Femur (tissue), 1 donor: ENCODE results near the gene MGAT1.
"Not testable (repeated sequence)": the region's sequence is repeated elsewhere in the genome, so short reads cannot be mapped to it uniquely, and the experiment has no call there.

Experiments used
- DNase-seq: peaks from one replicate; pipeline ENCODE4 v3.0.0-alpha.2; 2017

Gene MGAT1

DNA sequence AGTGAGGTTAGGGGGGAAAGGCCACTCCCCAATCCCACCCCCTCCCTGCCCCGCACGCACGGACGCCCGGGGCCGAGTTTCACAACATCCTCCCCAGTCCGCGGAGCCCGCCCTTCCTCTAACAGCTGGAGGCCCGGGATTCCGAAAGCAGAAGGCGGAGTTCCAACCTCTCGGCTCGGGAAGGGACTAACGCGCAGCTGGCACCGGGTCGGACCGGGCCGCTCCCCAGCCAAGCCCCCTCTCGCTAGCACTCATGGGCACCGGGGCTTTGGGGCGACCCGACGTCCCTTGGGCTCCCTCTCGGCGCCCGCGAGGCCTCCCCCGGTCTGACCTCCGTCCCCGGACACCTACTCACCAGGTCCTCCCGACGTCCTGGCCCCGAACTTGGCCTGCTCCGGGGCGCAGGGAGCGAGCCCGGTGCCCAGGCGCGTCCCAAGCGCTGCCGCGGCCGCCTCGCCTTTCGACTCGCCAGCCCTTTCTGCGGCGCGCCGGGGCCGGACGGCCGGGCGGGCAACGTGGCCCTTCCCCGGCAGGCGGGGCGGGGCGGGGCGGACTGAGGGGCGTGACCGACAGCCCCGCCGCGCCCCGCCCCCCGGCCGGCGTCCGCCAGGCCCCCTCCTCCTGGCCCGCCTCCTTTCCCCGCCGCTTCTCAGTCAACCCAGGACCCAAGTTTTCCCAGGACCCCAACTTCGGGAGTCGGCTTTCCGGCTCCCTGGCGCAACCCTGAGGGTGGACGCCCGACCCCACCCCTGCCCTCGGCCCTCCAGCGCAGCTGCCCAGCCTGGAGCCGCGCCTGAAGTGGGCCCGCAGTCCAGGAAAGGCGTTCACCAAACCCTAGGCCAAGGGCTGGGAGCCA lies at the start of gene MGAT1:
Gene MGAT1 (minus strand): TSS at position 482 of the 856 bp plus-strand sequence. CDS start 9,835 bp downstream, outside the sequence.
- peak; percentile 92 for DNase-seq

DNA sequence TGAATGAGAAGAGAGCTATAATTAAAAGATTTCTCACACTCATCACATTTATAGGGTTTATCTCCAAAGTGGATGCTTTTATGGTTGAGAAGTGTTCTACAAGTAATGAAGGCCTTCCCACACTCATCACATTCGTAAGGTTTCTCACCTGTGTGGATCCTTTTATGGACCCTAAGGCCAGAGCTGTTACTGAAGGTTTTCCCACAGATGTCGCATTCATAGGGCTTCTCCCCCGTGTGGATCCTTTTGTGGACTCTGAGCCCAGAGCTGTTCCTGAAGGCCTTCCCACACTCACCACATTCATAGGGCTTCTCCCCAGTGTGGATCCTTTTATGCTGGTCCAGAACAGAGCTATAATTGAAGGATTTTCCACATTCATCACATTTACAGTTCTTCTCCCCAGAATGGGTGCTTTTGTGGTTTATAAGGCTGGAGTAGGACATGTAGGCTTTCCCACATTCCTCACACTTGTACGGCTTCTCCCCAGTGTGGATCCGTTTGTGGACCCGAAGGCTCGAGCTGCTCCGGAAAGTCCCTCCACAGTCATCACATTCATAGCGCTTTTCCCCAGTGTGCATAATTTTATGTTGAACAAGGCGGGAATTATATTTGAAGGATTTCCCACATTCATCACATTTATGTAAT lies 48.0 kb upstream of the MGAT1 start:
- DNase-seq: no peak

DNA sequence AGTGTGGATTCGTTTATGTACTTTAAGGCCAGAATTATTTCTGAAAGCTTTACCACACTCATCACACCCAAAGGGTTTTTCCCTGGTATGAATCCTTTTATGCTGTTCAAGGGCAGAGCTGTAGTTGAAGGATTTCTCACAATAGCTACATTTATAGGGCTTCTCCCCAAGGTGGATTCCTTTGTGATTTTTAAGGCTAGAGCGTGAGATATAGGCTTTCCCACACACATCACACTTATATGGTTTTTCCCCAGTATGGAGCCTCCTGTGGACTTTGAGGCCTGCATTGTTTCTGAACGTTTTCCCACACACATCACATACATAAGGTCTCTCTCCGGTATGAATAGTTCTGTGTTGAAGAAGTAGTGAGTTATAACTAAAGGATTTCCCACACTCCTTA lies 47.2 kb upstream of the MGAT1 start:
- DNase-seq: no peak

DNA sequence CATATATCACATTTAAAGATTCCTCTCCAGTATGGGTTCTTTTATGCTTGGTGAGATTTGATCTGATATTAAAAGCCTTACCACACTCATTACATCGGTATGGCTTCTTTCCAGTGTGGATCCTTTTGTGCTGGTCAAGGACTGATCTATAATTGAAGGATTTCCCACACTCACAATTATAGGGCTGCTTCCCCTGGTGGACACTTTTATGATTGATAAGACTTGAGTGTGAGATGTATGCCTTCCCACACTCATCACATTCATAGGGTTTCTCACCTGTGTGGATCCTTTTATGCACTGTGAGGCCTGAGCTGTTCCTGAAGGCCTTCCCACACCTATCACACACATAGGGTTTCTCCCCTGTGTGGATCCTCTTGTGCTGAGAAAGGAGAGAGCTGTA lies 46.3 kb upstream of the MGAT1 start:
- DNase-seq: no peak

DNA sequence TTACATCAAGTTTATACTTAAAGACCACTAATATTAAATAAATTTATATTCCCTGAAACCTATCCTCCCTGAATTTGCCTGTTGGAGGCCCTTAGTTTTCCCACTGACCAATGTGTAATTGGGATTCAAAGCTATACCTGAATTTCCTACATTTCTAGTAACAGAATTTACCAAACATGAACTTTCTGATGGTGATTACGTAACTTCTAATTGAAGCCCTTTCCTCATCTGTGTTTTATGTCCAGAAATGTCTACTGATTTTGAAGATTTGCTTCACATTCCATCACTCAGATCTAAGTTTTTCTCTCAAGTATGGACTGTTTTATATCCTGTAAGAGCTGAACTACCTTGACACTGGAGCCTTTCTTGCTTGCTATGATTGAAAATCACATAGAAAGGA lies 45.7 kb upstream of the MGAT1 start:
- DNase-seq: no peak

DNA sequence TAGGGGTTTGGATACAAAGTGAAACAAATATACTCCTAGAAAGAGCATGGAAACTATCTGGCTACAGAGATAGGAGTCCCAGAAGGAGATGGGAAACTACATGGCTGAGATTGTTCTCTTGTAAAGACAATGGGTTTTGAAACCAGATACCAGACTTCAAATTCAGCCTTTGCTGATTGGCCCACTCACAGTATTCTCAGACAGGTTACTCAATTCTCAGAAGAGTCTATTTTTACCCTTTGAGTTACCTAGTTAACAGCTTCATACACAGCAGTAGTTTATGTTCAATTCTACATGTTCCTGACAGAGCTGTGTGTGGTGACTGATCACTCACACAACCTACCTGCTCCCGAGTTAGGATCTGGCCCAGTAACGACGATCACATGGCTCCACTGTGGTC lies 44.4 kb upstream of the MGAT1 start:
- no peak for DNase-seq

DNA sequence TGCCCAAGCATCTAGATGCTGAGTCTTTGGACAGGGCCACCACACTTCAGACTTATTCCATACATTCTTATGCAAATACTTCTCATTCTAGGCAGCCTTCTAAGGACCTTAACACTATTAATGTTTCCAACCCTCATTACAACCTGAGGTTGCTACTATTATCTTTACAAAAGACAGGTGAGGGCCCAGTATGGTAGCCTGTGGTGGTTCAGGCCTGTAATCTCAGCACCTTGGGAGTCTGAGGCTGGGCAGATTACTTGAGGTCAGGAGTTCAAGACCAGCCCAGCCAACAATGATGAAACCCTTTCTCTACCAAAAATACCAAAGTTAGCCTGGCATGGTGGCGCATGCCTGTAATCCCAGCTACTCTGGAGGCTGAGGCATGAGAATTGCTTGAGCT lies 42.3 kb upstream of the MGAT1 start:
- DNase-seq: no peak

DNA sequence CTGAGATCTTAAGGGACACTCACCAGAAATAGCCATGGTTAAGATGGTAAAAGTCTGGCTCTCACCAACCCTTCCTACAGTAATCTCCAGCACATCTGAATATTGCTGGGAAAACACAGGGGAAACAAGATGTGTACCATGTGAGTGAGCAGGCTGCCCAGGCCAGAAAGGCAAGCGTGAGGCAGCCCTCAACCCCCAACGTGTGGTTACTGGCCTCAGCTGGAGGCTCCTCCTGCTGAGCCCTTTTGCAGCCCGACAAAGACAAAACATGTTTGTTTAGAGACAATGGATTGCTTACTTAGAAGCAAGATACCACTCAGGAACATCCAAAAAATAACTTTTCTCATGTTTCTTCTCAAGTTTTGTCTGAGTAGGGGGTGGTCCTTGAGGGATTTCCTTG lies 41.8 kb upstream of the MGAT1 start:
- DNase-seq: no peak

DNA sequence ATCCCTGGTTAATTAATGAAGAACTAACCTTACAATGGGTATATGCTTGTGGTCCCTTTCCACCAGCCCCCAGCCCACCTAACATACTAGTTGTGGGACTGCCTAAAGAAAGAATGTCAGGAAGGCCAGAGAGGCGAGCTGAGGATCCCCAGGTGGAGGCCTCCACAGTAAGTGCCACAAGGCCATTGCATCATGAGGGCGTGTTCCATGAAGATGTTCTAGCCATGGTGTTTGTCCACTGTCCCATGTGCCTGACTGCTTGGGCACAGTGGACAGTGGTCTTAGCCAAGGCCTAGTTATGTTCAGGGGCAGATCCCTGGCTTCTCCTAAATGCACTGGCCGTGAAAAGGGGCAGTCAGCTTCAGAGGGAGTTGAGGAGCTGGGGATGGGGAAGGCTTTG lies 37.3 kb upstream of the MGAT1 start:
- no peak for DNase-seq

DNA sequence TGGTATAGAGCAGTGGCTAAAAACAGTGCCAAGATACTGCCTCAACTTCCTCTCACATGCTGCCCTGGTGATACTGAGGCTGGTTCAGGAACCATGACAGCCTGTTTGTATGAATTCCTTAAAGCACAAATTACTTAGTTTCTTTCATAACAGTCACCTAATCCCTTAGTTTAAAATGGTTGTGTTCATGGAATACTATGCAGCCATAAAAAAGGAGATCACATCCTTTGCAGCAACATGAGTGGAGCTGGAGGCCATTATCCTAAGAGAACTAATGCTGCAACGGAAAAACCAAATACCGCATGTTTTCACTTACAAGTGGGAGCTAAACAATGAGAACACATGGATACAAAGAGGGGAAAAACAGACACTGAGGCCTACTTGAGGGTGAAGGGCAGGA lies 36.6 kb upstream of the MGAT1 start:
- no peak for DNase-seq

DNA sequence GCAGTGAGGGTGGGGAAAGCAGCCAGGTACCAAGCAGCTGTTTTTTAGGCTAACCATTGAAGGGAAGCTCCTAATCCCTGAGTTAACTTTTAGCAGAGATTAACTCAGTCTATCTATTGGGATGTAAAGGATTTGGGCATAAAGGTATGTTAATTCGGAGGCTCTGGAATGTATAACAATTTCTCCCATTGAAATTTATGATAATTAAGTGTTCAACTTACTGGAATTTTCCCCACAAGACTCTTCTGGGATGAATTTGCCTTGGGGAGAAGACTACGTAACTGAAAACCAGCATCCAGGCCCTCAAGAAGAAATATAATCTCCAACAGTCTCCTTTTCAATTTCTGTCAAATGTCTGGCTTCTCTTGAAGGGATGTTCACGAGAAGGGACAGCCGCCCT lies 34.9 kb upstream of the MGAT1 start:
- no peak for DNase-seq

DNA sequence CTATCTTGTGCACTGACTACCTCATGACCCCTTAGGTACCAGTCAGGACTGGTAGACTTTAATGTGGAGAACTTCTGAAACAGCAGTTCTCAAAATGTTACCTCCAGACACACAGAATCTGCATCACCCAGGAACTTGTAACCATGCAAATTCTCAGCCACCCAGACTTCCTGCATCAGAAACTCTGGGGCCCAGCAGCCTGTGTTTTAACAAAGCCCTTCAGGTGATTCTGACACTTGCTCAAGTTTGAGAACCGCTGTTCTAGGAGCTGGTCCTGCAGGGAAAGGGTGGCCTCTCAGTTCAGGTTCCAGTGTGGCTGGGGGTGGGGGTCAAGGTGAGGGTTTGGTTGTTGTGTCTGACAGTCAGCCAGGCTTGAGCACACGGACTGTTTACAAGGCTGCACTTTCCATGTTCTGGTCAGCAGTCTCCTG lies 30.0 kb upstream of the MGAT1 start:
- no peak for DNase-seq

DNA sequence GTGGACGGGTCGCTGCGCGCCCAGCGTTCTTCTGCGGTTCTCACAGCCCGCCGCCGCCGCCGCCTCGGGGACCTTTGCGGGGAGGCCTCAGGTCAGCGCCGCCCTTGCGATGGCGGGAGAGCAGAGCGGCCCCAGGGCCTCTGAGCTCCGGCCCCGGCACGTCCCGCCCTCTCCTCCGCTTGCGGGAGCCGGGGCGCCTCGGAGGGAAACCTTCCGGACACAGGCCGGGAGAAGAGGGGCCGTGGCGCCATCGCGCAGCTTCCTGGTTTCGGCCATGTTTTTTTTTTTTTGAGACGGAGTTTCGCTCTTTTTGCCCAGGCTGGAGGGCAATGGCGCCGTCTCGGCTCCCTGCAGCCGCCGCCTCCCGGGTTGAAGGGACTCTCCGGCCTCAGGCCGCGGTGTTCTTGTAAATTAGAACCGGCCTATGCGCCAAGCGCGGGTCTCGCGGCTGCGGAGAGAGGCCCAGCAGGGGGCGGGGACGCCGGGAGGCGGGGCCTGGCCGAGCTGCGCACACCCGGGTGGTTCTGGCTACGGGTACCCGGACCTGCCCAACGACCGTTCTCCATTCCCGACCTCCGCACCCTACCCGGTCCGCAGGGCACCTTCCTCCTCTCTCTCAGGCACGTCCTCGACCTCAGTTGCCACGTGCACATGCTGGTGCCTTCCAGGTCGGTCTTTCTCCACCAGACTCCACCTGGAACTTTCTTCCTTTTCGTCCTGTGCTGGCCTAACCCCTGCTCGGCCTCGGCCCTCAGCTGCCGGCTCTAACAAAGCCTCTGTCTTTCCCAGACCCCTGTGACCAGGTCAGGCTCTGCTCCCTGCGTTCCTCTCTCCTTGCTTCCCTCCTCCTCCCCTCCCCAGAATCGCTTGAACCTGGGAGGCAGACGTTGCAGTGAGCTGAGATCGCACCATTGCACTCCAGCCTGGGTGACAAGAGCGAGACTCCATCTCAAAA lies 28.8 kb upstream of the MGAT1 start:
- DNase-seq: peak; percentile 89

DNA sequence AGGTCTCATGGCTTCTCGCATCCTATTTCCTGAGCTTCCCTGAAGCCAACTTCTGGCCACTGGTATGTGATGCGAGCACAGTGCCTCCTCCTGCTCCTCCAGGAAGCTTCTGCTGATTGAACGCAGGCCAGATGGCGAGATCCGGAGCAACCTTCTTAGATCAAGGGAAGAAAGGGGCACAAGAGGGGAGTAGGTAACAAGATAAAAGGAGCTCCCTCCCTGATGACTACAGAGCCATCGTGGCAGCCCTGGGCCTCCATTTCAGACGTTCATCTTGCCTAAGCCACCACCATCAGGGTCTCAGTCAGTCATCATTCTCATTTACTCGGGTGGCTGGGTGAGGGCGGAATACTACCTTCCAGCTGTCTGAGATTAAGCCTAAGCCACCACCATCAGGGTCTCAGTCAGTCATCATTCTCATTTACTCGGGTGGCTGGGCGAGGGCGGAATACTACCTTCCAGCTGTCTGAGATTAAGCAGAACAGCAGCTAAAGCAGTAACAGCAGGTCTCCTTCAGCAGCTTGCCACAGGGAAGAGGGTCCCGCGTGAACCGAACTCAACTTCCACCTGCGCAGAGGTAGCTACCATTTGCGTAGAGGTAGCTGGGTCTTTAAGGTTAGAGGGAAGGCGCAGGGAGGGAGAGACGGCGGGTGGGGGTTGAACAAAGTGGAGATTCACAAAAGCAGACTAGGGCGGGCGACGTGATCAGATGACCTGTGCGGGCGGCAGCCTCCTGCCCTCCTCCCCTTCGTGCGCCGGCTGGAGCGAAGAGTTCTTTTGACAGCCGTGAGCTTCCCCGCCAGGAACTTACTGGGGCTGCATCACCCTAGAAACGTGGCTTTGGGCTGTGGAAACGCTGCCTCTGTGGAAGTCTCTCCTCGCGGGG lies 27.9 kb upstream of the MGAT1 start:
- DNase-seq: no peak

DNA sequence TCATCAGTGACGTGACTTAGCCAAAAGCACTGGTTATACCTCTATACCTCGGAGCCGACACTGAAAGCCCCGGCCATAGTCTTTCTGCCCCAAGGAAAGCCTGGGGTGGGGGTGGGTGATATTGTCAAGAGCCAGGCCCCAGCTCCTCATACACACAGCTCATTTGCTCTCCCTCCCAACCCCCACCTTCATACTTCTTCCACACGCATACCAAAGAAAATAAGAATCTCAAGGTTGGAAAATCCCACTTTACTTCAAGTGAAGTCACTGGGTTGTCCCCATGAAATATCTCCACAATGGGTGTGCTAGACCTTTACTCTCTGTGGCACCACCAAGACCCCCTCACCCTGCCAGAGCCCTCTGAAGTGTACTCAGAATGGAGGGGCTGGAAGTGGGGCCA lies 27.1 kb upstream of the MGAT1 start:
- no peak for DNase-seq

DNA sequence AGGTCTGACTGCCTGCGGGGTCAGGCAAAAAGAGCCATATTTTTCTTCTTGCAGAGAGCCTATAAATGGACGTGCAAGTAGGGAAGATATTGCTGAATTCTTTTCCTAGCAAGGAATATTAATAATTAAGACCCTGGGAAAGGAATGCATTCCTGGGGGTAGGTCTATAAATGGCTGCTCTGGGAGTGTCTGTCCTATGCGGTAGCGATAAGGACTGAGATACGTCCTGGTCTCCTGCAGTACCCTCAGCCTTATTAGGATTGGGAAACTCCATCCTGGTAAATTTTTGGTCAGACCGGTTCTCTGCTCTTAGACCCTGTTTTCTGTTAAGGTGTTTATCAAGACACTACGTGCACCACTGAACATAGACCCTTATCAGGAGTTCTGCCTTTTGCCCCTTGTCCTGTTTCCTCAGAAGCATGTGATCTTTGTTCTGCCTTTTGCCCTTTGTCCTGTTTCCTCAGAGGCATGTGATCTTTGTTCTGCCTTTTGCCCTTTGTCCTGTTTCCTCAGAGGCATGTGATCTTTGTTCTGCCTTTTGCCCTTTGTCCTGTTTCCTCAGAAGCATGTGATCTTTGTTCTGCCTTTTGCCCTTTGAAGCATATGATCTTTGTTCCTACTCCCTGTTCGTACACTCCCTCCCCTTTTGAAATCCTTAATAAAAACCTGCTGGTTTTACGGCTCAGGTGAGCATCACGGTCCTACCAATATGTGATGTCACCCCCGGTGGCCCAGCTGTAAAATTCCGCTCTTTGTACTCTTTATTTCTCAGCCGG lies 26.3 kb upstream of the MGAT1 start:
- not testable (repeated sequence) for DNase-seq

DNA sequence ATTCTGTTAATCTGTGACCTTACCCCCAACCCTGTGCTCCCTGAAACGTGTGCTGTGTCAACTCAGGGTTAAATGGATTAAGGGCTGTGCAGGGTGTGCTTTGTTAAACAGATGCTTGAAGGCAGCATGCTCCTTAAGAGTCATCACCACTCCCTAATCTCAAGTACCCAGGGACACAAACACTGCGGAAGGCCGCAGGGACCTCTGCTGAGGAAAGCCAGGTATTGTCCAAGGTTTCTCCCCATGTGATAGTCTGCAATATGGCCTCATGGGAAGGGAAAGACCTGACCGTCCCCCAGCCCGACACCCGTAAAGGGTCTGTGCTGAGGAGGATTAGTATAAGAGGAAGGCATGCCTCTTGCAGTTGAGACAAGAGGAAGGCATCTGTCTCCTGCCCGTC lies 24.8 kb upstream of the MGAT1 start:
- DNase-seq: not testable (repeated sequence)

DNA sequence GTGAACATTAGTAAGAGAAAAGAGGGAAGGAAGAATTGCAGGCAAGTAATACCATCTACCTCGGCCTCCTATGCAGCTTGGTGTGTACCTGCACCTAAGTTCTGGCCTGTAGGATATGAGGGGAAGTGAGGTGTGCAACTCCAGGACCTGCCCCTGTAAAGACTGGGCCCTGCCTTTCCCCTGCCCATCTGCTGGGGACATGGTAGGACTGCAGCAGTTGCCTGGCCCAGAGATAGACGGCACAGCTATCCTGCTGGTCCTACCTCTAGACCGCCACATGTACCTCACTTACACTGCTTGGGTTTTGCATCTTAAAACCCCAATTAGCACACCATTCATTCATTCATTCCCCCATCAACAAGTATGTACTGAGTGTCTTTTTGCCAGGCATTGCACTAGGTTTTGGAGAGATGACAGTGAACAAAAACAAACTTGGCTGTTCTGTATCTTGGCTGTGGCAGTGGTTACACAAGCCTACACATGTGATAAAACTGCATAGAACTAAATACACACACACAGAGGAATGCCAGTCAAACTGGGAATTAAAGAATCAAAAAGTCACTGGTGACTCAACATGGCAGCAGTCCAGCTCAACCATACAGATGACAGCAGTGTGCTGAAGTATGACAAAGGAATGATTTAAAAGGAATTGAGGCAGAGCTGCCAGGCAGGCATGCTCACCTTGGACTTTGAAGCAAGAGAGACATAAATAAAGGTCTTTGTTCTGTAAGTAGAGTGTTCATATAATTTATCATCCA lies 23.3 kb upstream of the MGAT1 start:
- DNase-seq: no peak

DNA sequence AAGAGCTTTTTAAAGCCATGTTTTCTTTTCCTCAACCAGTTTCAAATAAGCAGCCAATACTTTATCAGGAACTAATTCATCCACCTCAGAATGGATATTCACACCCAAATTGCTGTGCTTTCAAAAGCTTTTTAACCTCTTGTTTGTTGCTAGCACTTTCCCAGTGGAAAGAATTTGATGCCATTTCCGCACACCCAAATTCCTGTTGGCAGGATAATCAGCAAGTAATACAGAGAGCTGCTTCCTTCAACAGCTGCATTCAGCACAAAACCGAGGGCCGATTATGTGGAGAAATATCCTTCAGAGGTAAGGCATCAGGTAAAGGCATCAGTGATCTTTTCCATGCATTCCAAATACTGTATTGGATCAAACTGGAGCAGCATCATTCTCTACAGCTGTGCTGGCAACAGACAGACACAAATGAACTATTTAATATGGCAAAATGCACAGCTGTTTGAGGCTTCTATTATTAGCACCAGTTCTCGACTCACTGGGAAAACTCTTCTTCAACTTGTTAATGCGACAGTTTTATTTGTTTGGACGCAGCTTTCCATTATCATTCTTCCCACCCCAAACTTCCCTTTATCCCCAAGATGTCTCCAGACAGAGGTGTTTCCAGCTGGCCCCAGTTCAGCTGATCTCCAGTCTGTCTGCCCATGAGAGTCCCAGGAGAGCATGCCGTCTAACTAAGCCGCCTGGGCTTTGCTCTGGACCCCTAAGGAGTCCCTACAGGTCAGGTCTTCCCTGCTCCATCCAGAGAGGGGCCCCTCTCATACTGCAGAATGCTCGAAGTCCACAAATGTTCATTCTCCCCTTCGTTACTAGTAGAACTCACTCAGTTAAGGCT lies 22.2 kb upstream of the MGAT1 start:
- no peak for DNase-seq
